ENCODE results near the gene ZNF143. TPM values are rescaled to one million over a fixed set of nuclear protein-coding genes. Genes with fewer than 3 reads are reported as not detected.

Gene ZNF143
- total RNA-seq, 3 donors from 2014 or later (not counting 1 experiment from before 2014, with no cell fraction given) = 27.4 to 32.7 (median 32.6) TPM

GRCh38 chr11:9576701-9577381 lies 116.0 kb downstream of the ZNF143 start:
- H3K27me3 Mint-ChIP-seq (ENCODE audit: low read depth in 2 of 2) = no peaks in the 10 kb centered on the region
- no peak overlapping the region for H3K4me3 ChIP-seq (ENCODE audit: low read length)
- H3K36me3 Mint-ChIP-seq = no peaks in the 10 kb centered on the region
- H3K27ac Mint-ChIP-seq = peak overlapping the region; percentile 86 to 87
- H3K4me3 Mint-ChIP-seq = peak overlapping the region; percentile 76
- no peak for TF ChIP-seq CTCF (IDR thresholded peaks at IDR 0.05)
- H3K4me1 Mint-ChIP-seq = peaks cover 35 to 38% of the 10 kb centered on the region in 2 donors
- H3K27ac ChIP-seq (ENCODE audit: low read length) = peak overlapping the region; percentile 67
- intact Hi-C loops (cut with micrococcal nuclease) = no loop called here
- H3K9me3 ChIP-seq (ENCODE audit: control insufficient read depth, insufficient read depth, low read length) = no peaks in the 10 kb centered on the region
- H3K36me3 ChIP-seq (ENCODE audit: control insufficient read depth, insufficient read depth, low read length) = peaks cover 6% of the 10 kb centered on the region
- WGBS (ENCODE audit: insufficient coverage) = 77% methylated on average over 3 of the region's 4 CpGs
- ATAC-seq = no peak
- no peaks in the 10 kb centered on the region for H3K27me3 ChIP-seq (ENCODE audit: control insufficient read depth, insufficient read depth, low read length)
- H3K9me3 Mint-ChIP-seq = no peaks in the 10 kb centered on the region
- no peak for DNase-seq
- H3K4me1 ChIP-seq (ENCODE audit: control insufficient read depth, insufficient read depth, low read length) = peaks cover 17% of the 10 kb centered on the region

GRCh38 chr11:9577556-9577955 lies 116.7 kb downstream of the ZNF143 start:
- H3K9me3 Mint-ChIP-seq = no peaks in the 10 kb centered on the region
- H3K4me3 Mint-ChIP-seq = peak overlapping the region; percentile 76
- no peak for TF ChIP-seq CTCF (IDR thresholded peaks at IDR 0.05)
- intact Hi-C loops (cut with micrococcal nuclease) = no loop called here
- H3K4me1 Mint-ChIP-seq = peaks cover 35 to 38% of the 10 kb centered on the region in 2 donors
- peaks cover 11% of the 10 kb centered on the region for H3K36me3 ChIP-seq (ENCODE audit: control insufficient read depth, insufficient read depth, low read length)
- H3K4me1 ChIP-seq (ENCODE audit: control insufficient read depth, insufficient read depth, low read length) = peaks cover 13% of the 10 kb centered on the region
- ATAC-seq (no peak), DNase-seq (peak in 1 of 2 donors; percentile 52)
- no peaks in the 10 kb centered on the region for H3K9me3 ChIP-seq (ENCODE audit: control insufficient read depth, insufficient read depth, low read length)
- no peaks in the 10 kb centered on the region for H3K36me3 Mint-ChIP-seq
- H3K27ac ChIP-seq (ENCODE audit: low read length) = peak overlapping the region; percentile 67
- no peaks in the 10 kb centered on the region for H3K27me3 ChIP-seq (ENCODE audit: control insufficient read depth, insufficient read depth, low read length)
- H3K27ac Mint-ChIP-seq = peak overlapping the region; percentile 86 to 87
- H3K4me3 ChIP-seq (ENCODE audit: low read length) = peak overlapping the region; percentile 9
- 67% methylated on average over 4 of the region's 7 CpGs for WGBS (ENCODE audit: insufficient coverage)
- H3K27me3 Mint-ChIP-seq (ENCODE audit: low read depth in 2 of 2) = no peaks in the 10 kb centered on the region

Other genes with a start within 250 kb of the ZNF143 start
- gene DENND5A, start 195.7 kb upstream of the ZNF143 start, total RNA-seq = 10 to 100 TPM; 23.8 to 42.5 (median 38.7) TPM
- 10 to 100 TPM; 28.1 to 37.0 (median 34.0) TPM for gene TMEM41B, start 146.4 kb upstream of the ZNF143 start, total RNA-seq
- gene IPO7, start 76.4 kb upstream of the ZNF143 start, total RNA-seq = 10 to 100 TPM; 47.2 to 62.3 (median 58.0) TPM
- gene WEE1, start 112.7 kb downstream of the ZNF143 start, total RNA-seq = 10 to 100 TPM; 17.1 to 20.8 (median 19.0) TPM
- 10 to 100 TPM; 11.8 to 14.0 (median 11.9) TPM for gene SWAP70, start 203.1 kb downstream of the ZNF143 start, total RNA-seq

All from natural killer cell (primary cell).